ENCODE measurements around the gene FGF6.

The FGF6 gene

DNA sequence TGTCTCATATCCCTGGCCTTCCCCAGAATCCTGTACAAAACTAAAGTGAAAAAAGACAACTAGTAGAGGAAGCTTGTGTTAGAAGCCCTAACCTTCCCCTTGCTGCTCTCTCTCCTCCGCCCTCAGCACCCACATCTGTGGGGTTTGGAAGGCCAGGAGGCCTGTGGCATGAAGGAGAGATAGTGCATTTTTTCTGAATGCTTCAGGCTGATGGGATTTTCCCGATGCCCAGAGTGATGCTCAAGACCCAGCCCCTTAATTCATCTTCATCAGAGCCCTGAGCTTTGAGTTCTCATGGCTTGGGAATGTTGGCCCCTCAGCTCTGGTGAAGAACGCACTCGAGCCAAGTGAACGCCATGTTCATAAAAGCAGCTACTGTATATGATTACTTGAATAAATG, 5.9 kb downstream of the FGF6 start:
- TF ChIP-seq, protein P1, sequence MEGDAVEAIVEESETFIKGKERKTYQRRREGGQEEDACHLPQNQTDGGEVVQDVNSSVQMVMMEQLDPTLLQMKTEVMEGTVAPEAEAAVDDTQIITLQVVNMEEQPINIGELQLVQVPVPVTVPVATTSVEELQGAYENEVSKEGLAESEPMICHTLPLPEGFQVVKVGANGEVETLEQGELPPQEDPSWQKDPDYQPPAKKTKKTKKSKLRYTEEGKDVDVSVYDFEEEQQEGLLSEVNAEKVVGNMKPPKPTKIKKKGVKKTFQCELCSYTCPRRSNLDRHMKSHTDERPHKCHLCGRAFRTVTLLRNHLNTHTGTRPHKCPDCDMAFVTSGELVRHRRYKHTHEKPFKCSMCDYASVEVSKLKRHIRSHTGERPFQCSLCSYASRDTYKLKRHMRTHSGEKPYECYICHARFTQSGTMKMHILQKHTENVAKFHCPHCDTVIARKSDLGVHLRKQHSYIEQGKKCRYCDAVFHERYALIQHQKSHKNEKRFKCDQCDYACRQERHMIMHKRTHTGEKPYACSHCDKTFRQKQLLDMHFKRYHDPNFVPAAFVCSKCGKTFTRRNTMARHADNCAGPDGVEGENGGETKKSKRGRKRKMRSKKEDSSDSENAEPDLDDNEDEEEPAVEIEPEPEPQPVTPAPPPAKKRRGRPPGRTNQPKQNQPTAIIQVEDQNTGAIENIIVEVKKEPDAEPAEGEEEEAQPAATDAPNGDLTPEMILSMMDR (IDR thresholded peaks at IDR 0.05; ENCODE audit: low read depth, low read length, missing control alignments) = no peak
- no peak overlapping the region for H3K4me3 ChIP-seq (ENCODE audit: low read depth, low read length)
- H3K36me3 ChIP-seq (replicated peaks) = no peaks in the 10 kb centered on the region
- H3K27ac ChIP-seq = no peak overlapping the region
- in situ Hi-C loops (cut with HindIII; ENCODE audit: low pct_ligation_motif_present, low sequenced_read_pairs) = no loop called here
- DNase-seq = no peak
- no peaks in the 10 kb centered on the region for H3K27me3 ChIP-seq (replicated peaks)

GRCh38 chr12:4438834-4439596, 6.6 kb downstream of the FGF6 start:
- Histone ChIP-seq H3K27me3 (replicated peaks) (no peaks in the 10 kb centered on the region), H3K36me3 (replicated peaks) (no peaks in the 10 kb centered on the region), H3K4me3 (ENCODE audit: low read depth, low read length) (no peak overlapping the region), H3K27ac (no peak overlapping the region)
- DNase-seq = no peak
- in situ Hi-C loops (cut with HindIII; ENCODE audit: low pct_ligation_motif_present, low sequenced_read_pairs) = no loop called here
- TF ChIP-seq, protein P1 (IDR thresholded peaks at IDR 0.05; ENCODE audit: low read depth, low read length, missing control alignments) = no peak

DNA sequence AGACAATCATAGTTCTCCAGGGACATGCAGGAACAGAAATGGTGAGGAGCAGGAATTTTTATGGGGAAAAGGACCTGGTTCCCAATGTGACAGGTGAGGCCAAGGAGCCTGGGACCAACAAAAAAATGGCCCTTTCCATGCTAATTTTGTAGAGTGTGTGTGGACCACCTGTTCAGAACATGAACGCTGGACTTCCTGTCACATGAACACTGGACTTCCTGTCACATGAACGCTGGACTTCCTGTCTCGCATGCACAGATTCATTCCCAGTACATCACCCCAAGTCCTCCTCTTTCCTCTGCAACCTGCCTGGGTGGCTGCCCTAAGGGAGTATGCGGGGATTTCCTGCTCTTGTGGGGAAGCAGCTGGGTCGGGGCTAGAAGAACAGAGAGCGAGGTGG, 10.1 kb downstream of the FGF6 start:
- DNase-seq = no peak
- TF ChIP-seq, protein P1 (IDR thresholded peaks at IDR 0.05; ENCODE audit: low read depth, low read length, missing control alignments) = no peak
- H3K4me3 ChIP-seq (ENCODE audit: low read depth, low read length) = no peak overlapping the region
- in situ Hi-C loops (cut with HindIII; ENCODE audit: low pct_ligation_motif_present, low sequenced_read_pairs) = no loop called here
- no peaks in the 10 kb centered on the region for H3K27me3 ChIP-seq (replicated peaks)
- no peaks in the 10 kb centered on the region for H3K36me3 ChIP-seq (replicated peaks)
- no peak overlapping the region for H3K27ac ChIP-seq

DNA sequence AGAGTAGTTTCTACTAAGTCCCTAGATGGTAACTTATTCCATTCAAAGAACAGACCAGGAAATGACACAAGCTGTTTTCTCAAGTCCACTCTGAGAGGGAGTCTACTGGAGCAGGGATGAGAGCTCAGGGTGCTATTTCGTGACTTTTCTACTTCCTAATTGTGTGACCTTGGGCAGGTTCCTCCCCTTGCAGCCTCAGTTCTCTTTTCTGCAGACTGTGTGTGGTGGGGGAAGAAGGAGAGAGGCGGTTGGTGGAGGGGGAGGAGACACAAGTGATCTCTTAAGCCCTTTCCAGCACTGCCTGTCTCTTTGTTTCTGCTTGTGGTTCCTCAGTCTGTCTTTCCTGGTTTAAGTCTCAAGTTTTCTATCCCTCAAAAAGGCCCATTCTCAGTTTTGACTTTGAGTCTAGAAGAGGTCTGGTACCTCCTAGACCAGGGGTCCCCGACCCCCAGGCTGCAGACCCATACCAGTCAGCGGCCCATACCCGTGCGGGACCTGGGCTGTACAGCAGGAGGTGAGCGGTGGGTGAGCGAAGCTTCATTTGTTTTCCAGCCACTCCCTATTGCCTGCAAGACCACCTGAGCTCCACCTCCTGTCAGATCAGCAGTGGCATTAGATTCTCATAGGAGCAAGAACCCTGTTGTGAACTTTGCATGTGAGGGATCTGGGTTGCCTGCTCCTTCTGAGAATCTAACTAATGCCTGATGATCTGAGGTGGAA, 10.7 kb downstream of the FGF6 start:
- no peak overlapping the region for H3K27ac ChIP-seq
- no peaks in the 10 kb centered on the region for H3K36me3 ChIP-seq (replicated peaks)
- H3K27me3 ChIP-seq (replicated peaks) = no peaks in the 10 kb centered on the region
- in situ Hi-C loops (cut with HindIII; ENCODE audit: low pct_ligation_motif_present, low sequenced_read_pairs) = no loop called here
- no peak for DNase-seq
- TF ChIP-seq, protein P1 (IDR thresholded peaks at IDR 0.05; ENCODE audit: low read depth, low read length, missing control alignments) = no peak
- no peak overlapping the region for H3K4me3 ChIP-seq (ENCODE audit: low read depth, low read length)

DNA sequence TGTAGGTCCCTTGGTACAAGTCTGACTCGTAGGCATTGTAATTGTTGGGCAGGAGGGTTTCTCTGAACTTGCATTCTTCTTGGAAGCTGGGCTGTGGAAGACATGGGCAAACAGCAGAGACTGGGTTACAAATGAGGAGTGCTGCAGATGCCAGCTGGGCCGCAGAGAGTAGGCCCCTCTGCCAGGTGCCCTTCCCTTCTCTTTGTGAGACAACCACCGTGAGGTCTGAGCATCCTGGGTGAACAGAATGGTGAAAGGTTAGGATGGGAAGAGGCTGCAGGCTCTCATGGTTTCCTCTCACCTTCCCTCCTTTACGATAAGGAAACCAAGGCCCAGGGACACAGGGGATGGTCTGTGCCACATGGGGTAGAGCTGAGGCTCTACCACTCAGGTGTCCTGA, 11.3 kb downstream of the FGF6 start:
- no peak overlapping the region for H3K27ac ChIP-seq
- H3K4me3 ChIP-seq (ENCODE audit: low read depth, low read length) = no peak overlapping the region
- TF ChIP-seq, protein P1 (IDR thresholded peaks at IDR 0.05; ENCODE audit: low read depth, low read length, missing control alignments) = no peak
- DNase-seq = no peak
- H3K27me3 ChIP-seq (replicated peaks) = no peaks in the 10 kb centered on the region
- in situ Hi-C loops (cut with HindIII; ENCODE audit: low pct_ligation_motif_present, low sequenced_read_pairs) = no loop called here
- H3K36me3 ChIP-seq (replicated peaks) = no peaks in the 10 kb centered on the region
